IPS DF 19.7 (cell line): ENCODE data around the gene HDAC4.

Experiments
- DNase-seq: peaks from one replicate; pipeline ENCODE4 v3.0.0-alpha.2; 2013; ENCODE audit warnings: low read depth, low spot score

The HDAC4 gene

DNA sequence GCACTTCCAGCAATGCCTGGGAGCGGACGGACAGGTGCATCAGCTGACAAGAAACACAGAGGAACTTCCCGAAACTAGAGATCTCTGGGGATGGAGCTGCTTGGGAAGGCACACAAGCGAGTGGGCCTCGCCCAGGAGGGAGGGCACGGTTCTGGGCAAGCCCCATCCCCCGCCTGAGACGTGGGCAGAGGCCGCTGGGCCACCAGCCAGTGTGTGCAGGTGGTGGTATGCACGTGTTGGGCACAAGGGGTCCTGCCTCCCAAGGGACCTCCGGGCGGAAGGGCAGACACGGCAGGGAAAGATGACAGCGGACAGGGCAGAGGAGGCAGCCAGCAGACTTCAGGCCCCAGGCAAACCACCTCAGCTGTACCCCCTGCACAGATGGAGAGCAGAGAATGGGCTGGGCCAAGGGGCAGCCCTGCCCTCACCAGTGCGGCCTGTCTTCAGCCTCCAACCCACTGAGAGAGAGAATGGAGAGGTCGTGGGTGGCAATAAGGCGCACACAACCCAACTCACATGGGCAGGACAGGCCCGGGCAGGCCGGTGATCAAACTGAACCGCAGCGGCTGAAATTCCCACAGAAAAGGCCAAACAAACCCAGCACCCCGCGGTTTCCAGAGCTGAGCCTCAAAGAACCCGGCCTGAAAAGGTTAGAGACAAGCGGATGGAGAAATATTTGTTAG, 51.2 kb downstream of the HDAC4 start:
- DNase-seq, result no peak

- no peak for DNase-seq
Measured at GRCh38 chr2:239348563-239349452, 52.0 kb downstream of the HDAC4 start.

GRCh38 chr2:239346676-239347075, 54.1 kb downstream of the HDAC4 start:
- no peak for DNase-seq

- DNase-seq, result no peak
Measured at GRCh38 chr2:239345251-239345650, 55.6 kb downstream of the HDAC4 start.

- no peak for DNase-seq
Measured at GRCh38 chr2:239344857-239345216, 56.0 kb downstream of the HDAC4 start.

- DNase-seq, result no peak
Measured at GRCh38 chr2:239343946-239344856, 56.6 kb downstream of the HDAC4 start.

- DNase-seq, result no peak
Measured at GRCh38 chr2:239343460-239343859, 57.4 kb downstream of the HDAC4 start.

- DNase-seq, result no peak
Measured at GRCh38 chr2:239341840-239342239, 59.0 kb downstream of the HDAC4 start.

DNA sequence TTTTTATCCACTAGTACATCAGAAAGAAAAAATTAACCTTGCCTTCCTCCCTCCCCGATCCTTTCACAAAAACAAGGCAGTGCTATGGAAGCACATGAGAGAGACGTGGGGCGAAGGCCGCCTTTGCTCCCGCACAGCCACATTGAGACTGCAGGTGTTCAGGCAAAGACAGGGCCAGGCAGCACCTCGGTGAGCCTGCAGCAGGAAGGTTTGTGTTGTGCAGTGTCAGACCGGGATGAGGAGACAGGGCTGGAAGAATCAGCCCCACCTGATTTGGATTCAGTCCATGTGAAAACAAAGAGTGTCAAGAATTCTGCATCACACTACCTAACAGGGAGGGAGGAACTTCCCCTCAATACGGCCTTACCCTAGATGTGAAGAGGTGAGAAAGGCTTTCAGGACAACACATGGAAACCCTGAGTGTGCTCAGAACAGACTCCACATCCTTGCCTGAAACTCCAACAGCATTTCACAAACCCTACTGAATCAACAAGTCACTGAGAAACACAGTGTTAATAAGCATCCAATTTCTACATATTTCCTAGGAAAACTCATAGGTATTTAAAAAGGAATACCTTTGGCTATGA, 59.6 kb downstream of the HDAC4 start:
- no peak for DNase-seq

DNA sequence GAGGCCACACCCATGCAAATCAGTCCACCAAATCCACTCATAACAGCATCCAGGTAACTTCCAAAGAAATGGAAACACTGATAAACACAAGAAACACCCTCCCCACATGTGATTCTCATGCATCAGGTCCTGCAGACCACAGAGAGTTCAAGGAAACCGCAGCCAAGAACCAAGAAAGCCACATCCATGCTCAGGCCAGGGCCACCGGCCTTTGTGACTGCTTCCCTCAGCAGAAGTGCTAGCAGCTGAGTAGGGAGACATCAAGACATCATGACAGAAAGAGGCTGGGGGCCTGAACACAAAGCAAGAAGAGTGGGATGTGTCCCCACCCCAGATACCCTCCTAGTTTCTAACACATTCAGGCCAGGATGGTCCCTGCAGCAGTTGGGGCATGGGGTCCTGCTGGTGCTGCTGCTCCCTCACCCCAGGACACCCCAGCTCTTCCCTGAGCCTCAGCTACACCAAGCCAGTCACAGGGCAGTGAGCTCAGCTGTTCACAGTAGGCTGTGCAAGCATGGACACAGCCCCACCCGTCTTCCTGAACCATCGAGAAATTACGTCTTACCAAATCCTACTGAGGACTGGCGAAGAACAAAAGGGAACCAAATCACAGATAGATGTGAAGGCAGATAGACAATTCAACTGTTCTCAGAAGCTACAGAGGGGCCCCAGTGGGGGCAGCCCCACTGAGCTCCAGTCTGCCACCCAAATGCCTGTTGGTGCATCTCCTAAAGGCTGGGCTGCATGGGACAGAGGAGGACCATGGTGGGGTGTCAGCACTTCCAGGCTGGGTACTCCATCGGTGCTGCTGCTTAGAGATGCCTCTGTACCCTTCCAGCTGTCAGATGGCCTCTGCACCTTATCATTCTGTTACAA, 60.9 kb downstream of the HDAC4 start:
- DNase-seq, result no peak

DNA sequence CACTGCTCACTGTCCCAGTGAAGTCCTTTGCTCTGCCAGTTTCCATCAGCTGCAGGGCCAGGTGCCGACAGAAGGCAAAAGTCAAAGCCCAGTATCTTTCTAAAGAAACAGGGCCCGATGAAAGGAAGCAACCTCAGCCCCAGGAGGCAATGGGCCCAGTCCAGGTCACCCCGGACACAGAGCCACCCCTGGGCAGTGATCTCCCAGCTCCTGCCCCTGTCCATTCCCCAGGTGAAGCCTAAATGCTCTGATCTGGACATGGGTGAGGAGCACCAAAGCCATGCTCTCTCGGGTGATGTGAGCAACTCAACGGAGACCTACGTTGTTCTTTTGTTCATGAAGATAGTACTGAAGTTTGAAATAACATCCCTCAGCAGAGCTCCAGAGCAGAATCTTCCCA, 61.6 kb downstream of the HDAC4 start:
- no peak for DNase-seq

DNA sequence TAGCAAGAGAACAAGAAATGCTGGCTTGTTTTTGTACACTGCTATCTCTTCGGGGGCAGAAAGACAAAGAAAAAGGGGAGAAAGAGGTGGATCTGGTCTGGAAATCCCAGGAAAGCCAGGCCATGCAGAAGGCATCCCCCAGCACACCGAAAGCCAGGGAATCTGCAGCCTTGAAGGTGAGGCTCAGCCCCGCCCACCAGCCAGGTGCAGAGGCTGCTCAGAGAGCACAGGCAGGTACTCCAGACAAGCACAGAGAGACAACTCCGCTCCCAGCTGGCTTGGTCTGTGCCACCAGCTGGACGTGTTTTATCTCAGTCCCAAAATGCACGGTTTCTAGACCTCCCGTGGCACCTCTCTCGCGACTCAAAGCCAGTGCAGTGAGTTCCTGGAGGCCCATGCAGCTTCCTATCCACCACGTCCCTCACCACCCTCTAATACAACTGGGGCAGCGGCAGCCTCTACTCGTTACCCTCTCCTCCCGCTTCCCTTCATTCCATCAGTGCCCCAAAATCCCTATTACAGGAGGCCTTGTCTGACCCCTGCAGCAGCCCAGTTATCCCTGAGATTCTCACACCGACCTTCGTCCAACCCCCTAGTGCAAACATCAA, 62.8 kb downstream of the HDAC4 start:
- no peak for DNase-seq

- no peak for DNase-seq
Measured at GRCh38 chr2:239337122-239337876, 63.5 kb downstream of the HDAC4 start.

- no peak for DNase-seq
Measured at GRCh38 chr2:239331560-239331959, 69.3 kb downstream of the HDAC4 start.

DNA sequence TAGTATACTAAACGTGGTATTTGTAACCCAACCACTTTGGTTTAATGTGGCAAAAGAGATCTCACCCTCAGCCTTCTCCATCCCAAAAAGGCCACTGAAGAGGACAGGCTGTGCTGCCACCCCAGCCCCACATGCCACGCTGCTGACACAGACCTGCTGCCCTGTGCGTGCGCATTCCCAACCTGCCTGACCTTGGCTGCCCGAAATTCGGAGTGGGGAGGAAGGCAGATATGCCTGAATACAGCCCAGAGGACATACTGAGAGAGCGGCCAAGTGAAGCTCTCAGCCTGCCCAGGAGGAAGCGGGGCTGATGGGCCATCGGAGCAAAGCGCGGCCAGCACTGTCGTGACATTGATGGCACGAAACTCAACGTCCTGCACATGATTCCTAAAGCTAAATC, 70.0 kb downstream of the HDAC4 start:
- DNase-seq, result no peak

DNA sequence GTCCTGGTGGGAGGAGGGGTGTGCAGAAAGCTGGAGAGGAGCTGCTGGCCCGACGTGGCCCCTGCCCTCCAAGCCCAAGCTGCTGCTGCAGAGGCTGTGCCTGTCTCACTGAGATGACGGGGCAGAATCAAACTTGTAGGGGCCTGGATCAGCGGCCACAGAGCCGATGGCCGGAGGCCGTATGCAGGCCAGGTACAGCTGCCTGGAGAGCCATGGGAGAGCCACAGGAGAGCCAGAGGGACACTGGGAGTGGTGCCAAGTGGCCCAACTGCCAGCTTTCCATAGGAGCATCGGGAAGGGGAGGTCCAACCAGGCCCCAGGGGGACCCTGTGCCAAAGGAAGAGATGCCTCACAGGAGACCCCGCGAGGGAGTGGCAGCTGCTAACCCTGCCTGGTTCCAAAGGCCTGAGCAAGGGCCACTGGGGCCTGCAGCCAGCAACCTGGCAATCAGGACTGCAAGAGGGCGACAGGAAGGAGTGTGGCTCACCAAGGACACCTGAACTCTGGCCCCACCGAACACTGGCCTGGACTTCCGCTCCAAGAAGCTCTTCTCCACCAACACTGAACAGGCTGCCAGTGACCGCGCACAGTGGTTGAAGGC, 70.7 kb downstream of the HDAC4 start:
- no peak for DNase-seq

DNA sequence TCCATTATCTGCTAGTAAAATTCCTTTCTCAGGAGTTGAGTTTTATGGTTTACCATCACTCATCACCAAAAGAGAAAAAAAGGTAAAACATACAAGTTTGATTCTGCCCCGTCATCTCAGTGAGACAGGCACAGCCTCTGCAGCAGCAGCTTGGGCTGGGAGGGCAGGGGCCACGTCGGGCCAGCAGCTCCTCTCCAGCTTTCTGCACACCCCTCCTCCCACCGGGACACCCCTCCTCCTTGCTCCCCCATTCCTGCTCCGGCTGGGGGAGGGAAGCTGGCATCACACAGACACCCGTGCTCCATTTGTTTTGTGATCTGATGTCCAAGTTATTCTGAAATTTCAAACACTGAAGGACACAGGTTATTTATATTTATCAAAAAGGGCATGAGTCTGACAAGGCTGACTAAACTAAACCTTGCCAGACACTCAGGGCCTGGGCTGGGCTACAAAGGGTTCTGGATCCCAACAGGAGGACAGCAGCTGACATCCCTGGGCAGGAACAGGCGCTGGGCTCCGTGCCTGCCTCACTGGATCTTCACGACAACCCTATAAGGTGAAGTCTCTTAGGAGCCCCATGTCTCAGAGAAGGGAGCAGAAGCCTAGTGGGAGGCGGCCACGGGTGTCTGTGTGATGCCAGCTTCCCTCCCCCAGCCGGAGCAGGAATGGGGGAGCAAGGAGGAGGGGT, 71.4 kb downstream of the HDAC4 start:
- no peak for DNase-seq

- no peak for DNase-seq
Measured at GRCh38 chr2:239328351-239329191, 72.2 kb downstream of the HDAC4 start.
